ENCODE results near the gene PAK5.

DNA sequence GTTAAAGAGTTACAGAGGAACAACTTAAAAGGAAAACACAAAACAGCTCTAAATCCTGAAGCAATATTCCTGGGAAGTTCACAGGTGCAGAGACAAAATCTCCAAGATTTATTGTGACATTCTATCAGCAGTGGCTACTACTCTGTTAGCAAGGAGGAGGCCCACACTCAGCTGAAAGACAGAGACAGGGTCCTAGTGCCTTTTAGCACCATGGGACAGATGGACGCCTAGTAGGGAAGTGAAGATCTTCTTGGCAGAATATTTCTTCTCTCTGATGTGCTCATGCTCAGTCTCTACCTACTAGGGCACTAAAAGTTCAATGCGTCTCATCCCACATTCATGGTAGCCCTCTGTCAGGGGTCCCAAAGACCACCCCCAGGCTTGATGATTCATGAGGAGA, 191.1 kb downstream of the PAK5 start:
- TF ChIP-seq, protein P1, sequence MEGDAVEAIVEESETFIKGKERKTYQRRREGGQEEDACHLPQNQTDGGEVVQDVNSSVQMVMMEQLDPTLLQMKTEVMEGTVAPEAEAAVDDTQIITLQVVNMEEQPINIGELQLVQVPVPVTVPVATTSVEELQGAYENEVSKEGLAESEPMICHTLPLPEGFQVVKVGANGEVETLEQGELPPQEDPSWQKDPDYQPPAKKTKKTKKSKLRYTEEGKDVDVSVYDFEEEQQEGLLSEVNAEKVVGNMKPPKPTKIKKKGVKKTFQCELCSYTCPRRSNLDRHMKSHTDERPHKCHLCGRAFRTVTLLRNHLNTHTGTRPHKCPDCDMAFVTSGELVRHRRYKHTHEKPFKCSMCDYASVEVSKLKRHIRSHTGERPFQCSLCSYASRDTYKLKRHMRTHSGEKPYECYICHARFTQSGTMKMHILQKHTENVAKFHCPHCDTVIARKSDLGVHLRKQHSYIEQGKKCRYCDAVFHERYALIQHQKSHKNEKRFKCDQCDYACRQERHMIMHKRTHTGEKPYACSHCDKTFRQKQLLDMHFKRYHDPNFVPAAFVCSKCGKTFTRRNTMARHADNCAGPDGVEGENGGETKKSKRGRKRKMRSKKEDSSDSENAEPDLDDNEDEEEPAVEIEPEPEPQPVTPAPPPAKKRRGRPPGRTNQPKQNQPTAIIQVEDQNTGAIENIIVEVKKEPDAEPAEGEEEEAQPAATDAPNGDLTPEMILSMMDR (optimal IDR thresholded peaks at IDR 0.05 in 1 of 3, IDR thresholded peaks at IDR 0.05 in 1 of 3, conservative IDR thresholded peaks at IDR 0.05 in 1 of 3; ENCODE audit: extremely low read depth in 1 of 3, insufficient read depth in 2 of 3, low read length in 3 of 3): no peak
- no peak for TF ChIP-seq EZH2 (IDR thresholded peaks at IDR 0.05; ENCODE audit: low read length)
